Vagina (tissue), 2 donors: ENCODE measurements around the gene TIMM22. TPM values are rescaled to one million over a fixed set of nuclear protein-coding genes. Genes with fewer than 3 reads are reported as not detected.

Source experiments
- DNase-seq, 2 donors: peaks; one replicate each; pipeline ENCODE4 v3.0.0-alpha.2; 2017; ENCODE audit errors: extremely low spot score in 2 of 2
- H3K27ac ChIP-seq: fragments of 200-600 bp; sonication (generic); one replicate; pipeline ENCODE4 v1.5.1; 2019
- H3K27me3 ChIP-seq: fragments of 200-600 bp; sonication (generic); one replicate; pipeline ENCODE4 v1.5.1; 2019
- H3K36me3 ChIP-seq, 2 donors: fragments of 200-600 bp; sonication (generic); one replicate each; pipeline ENCODE4 v1.5.1; 2017 to 2019
- H3K4me1 ChIP-seq: fragments of 200-600 bp; sonication (generic); one replicate; pipeline ENCODE4 v1.5.1; 2019
- H3K4me3 ChIP-seq, 2 donors: fragments of 200-600 bp; sonication (generic); 1 replicate in 1 of 2; 2 replicates in 1 of 2; pipeline ENCODE4 v1.5.1; 2016 to 2019
- H3K9me3 ChIP-seq: fragments of 200-600 bp; sonication (generic); one replicate; pipeline ENCODE4 v1.5.1; 2019
- POLR2A ChIP-seq, 2 donors: fragments of 450-650 bp; IDR thresholded peaks; one replicate each; pipeline ENCODE4 v1.6.1; 2017; ENCODE audit warnings: antibody characterized with exemption in 2 of 2, mild to moderate bottlenecking in 2 of 2, moderate library complexity in 2 of 2
- POLR2AphosphoS5 ChIP-seq, 2 donors: sonication (generic); formaldehyde crosslinking; IDR thresholded peaks; one replicate each; pipeline ENCODE4 v1.9.0; 2017; ENCODE audit warnings: antibody characterized with exemption in 2 of 2, mild to moderate bottlenecking in 2 of 2, low read depth in 1 of 2; ENCODE audit not compliant: insufficient read depth in 1 of 2
- intact Hi-C: fragments of 100-400 bp; cut with DNase I; formaldehyde crosslinking; loops from one replicate; pipeline ENCODE4 v1.15.1; 2023
- total RNA-seq: library from RNA; depleted of rRNA; stranded (reverse); fragments of >200 nt; gene quantifications from one replicate; pipeline ENCODE4 v1.2.3, GENCODE V29; 2016
- TF ChIP-seq, protein P1 (sequence below), 3 experiments: fragments of 450-650 bp in 2 of 3; fragments of 200-600 bp in 1 of 3; sonication (generic) in 1 of 3; IDR thresholded peaks; one replicate each; pipeline ENCODE4 v1.5.1; 2017 to 2019; ENCODE audit warnings: antibody characterized with exemption in 3 of 3, mild to moderate bottlenecking in 2 of 3, moderate library complexity in 2 of 3

The TIMM22 gene
- total RNA-seq, 1 donor from 2014 or later: 8.8 TPM

DNA sequence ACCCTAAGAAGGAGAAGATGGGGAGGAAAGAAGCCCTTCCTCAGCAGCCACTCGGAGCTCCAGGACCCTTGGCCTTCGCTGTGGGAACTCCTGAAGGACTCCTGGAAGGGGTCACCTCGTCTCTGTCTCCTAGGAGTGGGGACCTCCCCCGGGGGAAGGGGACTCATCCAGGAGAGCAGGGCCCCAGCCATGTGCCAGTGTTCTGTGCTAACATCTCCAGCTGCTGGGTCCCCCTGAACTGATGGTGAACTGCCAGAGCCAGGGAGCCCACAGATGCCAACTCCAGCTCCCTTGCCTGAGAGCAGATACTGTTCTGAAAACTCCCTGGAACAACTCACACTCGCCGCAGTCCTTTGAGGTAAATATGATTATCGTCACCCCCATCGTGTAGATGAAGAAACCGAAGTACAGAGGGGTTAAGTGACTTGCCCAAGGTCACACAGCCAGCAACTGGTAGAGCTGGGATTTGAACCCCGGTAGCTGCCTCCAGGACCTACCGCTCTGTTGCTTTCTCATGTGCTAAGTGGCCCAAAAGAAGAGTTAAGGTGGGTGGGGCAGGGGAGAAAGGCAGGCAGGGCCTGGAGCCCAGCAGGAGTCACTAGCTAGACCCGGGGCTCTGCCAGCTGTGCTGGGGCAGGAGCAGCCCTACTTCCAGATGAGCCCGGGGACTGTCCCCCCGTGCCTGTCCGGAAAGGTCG is 10.5 kb downstream of the TIMM22 start:
- H3K27ac ChIP-seq: peak overlapping the region; percentile 76
- peaks cover 0 to 65% of the 10 kb centered on the region in 2 donors for H3K36me3 ChIP-seq
- intact Hi-C loops: no loop called here

GRCh38 chr17:1008008-1008761 is 11.3 kb downstream of the TIMM22 start:
- peak overlapping the region; percentile 76 for H3K27ac ChIP-seq
- intact Hi-C loops: no loop called here
- no peak for DNase-seq
- H3K27me3 ChIP-seq: no peaks in the 10 kb centered on the region
- H3K9me3 ChIP-seq: no peaks in the 10 kb centered on the region
- H3K4me1 ChIP-seq: peaks cover 61% of the 10 kb centered on the region
- TF ChIP-seq, protein P1, sequence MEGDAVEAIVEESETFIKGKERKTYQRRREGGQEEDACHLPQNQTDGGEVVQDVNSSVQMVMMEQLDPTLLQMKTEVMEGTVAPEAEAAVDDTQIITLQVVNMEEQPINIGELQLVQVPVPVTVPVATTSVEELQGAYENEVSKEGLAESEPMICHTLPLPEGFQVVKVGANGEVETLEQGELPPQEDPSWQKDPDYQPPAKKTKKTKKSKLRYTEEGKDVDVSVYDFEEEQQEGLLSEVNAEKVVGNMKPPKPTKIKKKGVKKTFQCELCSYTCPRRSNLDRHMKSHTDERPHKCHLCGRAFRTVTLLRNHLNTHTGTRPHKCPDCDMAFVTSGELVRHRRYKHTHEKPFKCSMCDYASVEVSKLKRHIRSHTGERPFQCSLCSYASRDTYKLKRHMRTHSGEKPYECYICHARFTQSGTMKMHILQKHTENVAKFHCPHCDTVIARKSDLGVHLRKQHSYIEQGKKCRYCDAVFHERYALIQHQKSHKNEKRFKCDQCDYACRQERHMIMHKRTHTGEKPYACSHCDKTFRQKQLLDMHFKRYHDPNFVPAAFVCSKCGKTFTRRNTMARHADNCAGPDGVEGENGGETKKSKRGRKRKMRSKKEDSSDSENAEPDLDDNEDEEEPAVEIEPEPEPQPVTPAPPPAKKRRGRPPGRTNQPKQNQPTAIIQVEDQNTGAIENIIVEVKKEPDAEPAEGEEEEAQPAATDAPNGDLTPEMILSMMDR (IDR thresholded peaks at IDR 0.05): no peak
- TF ChIP-seq POLR2AphosphoS5 (IDR thresholded peaks at IDR 0.05; ENCODE audit: insufficient read depth in 1 of 2, low read depth in 1 of 2): peak in 1 of 2 donors; percentile 74
- TF ChIP-seq POLR2A (IDR thresholded peaks at IDR 0.05): no peak
- no peak overlapping the region for H3K4me3 ChIP-seq
- peaks cover 0 to 68% of the 10 kb centered on the region in 2 donors for H3K36me3 ChIP-seq

More for the DNA sequence above, 10.5 kb downstream of the TIMM22 start:
- DNase-seq: no peak
- Histone ChIP-seq H3K27me3 (no peaks in the 10 kb centered on the region), H3K9me3 (no peaks in the 10 kb centered on the region), H3K4me1 (peaks cover 68% of the 10 kb centered on the region), H3K4me3 (no peak overlapping the region)
- TF ChIP-seq POLR2A (IDR thresholded peaks at IDR 0.05) (no peak), POLR2AphosphoS5 (IDR thresholded peaks at IDR 0.05; ENCODE audit: insufficient read depth in 1 of 2, low read depth in 1 of 2) (no peak)
- TF ChIP-seq, protein P1 (IDR thresholded peaks at IDR 0.05): no peak

GRCh38 chr17:1009229-1010085 is 12.5 kb downstream of the TIMM22 start:
- no peaks in the 10 kb centered on the region for H3K27me3 ChIP-seq
- intact Hi-C loops: no loop called here
- H3K36me3 ChIP-seq: peaks cover 0 to 55% of the 10 kb centered on the region in 2 donors
- peak overlapping the region; percentile 76 for H3K27ac ChIP-seq
- TF ChIP-seq, protein P1 (IDR thresholded peaks at IDR 0.05): no peak
- TF ChIP-seq POLR2A (IDR thresholded peaks at IDR 0.05) (no peak), POLR2AphosphoS5 (IDR thresholded peaks at IDR 0.05; ENCODE audit: insufficient read depth in 1 of 2, low read depth in 1 of 2) (no peak)
- peaks cover 49% of the 10 kb centered on the region for H3K4me1 ChIP-seq
- no peak for DNase-seq
- no peak overlapping the region for H3K4me3 ChIP-seq
- no peaks in the 10 kb centered on the region for H3K9me3 ChIP-seq

DNA sequence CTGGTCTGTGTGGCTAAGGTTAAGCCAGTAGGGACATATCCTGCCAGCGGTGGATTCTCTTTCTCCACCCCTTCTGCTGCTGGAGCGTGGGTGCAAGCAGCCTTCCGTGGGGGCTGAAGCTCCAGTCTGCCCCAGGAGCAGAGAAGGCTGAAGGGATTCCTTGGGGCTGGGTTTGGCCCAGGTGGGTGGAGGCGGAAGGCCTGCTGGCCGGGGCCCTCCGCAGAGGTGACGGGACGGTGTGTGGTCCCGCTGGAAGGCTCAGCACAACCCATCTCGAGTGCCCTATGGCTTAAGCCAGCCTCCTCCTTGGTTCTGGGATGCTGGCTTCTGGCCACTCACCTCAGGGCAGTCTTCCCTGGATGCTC is 13.1 kb downstream of the TIMM22 start:
- TF ChIP-seq POLR2AphosphoS5 (IDR thresholded peaks at IDR 0.05; ENCODE audit: insufficient read depth in 1 of 2, low read depth in 1 of 2) (no peak), POLR2A (IDR thresholded peaks at IDR 0.05) (no peak)
- TF ChIP-seq, protein P1 (IDR thresholded peaks at IDR 0.05): no peak
- Histone ChIP-seq H3K4me1 (peaks cover 43% of the 10 kb centered on the region), H3K27me3 (no peaks in the 10 kb centered on the region), H3K27ac (no peak overlapping the region), H3K4me3 (no peak overlapping the region), H3K36me3 (peaks cover 0 to 49% of the 10 kb centered on the region in 2 donors), H3K9me3 (no peaks in the 10 kb centered on the region)
- intact Hi-C loops: no loop called here
- DNase-seq: no peak
